Activated B cell treated with CpG ODN at 0.5 μM for 24 hours (primary cell): Measurements from ENCODE around the gene IL17C. TPM values are rescaled to one million over a fixed set of nuclear protein-coding genes. Genes with fewer than 3 reads are reported as not detected.

Source experiments
- ATAC-seq: fragments of 200-7000 bp; cut with Tn5 transposase; one replicate; pipeline ENCODE4 v1.10.0; 2021; ENCODE audit warnings: low read depth, mild to moderate bottlenecking, moderate library complexity
- CTCF ChIA-PET: fragments of 350-600 bp; sonication (Branson Sonifier 250); formaldehyde crosslinking; loops from one replicate; lab custom pipeline; 2021; ENCODE audit warnings: antibody characterized with exemption; lab: Charles Lee
- POLR2A ChIA-PET: fragments of 350-600 bp; sonication (Branson Sonifier 250); formaldehyde crosslinking; loops from one replicate; lab custom pipeline; 2021; ENCODE audit warnings: antibody characterized with exemption; lab: Charles Lee
- DNase-seq: peaks from one replicate; pipeline ENCODE4 v3.0.0; 2022
- H3K27ac Mint-ChIP-seq: one replicate; pipeline ENCODE4 v1.8.0; 2020; ENCODE audit warnings: mixed read lengths
- H3K27me3 Mint-ChIP-seq: one replicate; pipeline ENCODE4 v1.8.0; 2021; ENCODE audit warnings: mixed read lengths
- H3K36me3 Mint-ChIP-seq: one replicate; pipeline ENCODE4 v1.8.0; 2021; ENCODE audit warnings: low read depth, mixed read lengths
- H3K4me1 Mint-ChIP-seq: one replicate; pipeline ENCODE4 v1.8.0; 2021; ENCODE audit warnings: mixed read lengths
- H3K4me3 Mint-ChIP-seq: one replicate; pipeline ENCODE4 v1.8.0; 2020; ENCODE audit warnings: mild to moderate bottlenecking, mixed read lengths
- H3K9me3 Mint-ChIP-seq: one replicate; pipeline ENCODE4 v1.8.0; 2020; ENCODE audit warnings: mixed read lengths
- CTCF ChIP-seq: fragments of 200-600 bp; IDR thresholded peaks from one replicate; pipeline ENCODE4 v1.8.0; 2022; ENCODE audit warnings: antibody characterized with exemption, mild to moderate bottlenecking
- intact Hi-C: fragments of 100-400 bp; cut with micrococcal nuclease; formaldehyde crosslinking; loops from one replicate; pipeline ENCODE4 v1.15.1; 2024
- total RNA-seq: library from RNA; stranded (reverse); gene quantifications from 2 replicates; pipeline ENCODE4 v1.2.3, GENCODE V29; 2022

The IL17C gene
- total RNA-seq, 1 donor from 2014 or later, result 0.69 TPM

DNA sequence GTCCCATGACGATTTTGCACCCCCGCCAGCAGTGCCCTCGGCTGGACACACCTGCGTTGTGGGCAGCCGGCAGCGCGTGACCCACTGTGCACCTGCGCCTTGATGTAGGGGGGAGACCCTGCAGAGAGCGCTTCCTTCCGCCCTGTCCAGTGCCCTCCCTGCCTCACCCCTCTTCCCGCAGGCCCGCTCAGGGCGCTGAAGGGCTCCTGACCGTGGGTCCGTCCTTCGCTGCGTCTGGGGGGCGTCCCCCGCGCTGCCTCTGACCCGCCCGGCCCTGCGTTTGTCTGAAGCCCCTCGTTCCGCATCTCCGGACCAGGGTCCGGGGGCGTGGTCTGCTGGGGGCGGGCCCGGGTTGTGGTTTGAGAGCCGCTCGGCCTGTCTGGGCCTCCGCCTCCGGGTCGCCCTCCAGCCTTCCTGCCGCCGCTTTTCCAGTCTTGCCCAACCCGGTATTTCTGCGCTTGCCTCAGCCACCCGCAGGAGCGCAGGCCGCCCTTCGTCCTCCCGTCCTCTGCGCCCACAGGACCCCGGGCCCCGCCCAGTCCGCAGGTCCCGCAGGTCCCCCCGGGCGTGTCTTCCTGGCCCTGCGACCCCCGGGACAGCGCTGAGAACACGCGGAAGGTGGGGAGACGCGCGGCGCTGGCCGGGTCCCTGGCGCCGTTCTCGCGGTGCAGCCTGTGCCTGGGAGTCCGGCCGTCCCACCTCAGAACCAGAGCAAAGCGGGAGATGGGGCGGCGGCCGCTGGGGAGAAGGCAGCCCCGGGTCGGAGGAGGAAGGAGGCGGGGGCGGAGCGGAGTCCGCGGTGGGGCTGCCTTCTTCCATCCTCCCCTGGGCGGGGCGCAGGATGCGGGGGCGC lies 4.0 kb upstream of the IL17C start:
- CTCF ChIA-PET, result interaction anchor here (1.0 to 1.7 kb wide), 4 partner anchors 10 to 51 kb away, joined by 3 to 6 read pairs (median 4); no protein-coding TSS in a partner anchor
- peak overlapping the region; percentile 71 for H3K27ac Mint-ChIP-seq
- peak overlapping the region; percentile 76 for H3K4me3 Mint-ChIP-seq
- peaks cover 21% of the 10 kb centered on the region for H3K36me3 Mint-ChIP-seq
- POLR2A ChIA-PET, result interaction anchor here (1.0 to 2.3 kb wide), 4 partner anchors 15 to 64 kb away, joined by 3 to 14 read pairs (median 10); partner anchors contain the start of genes MVD and ZC3H18
- H3K9me3 Mint-ChIP-seq, result no peaks in the 10 kb centered on the region
- peak; percentile 61 for ATAC-seq
- no peak for TF ChIP-seq CTCF
- peak; percentile 71 for DNase-seq
- peaks cover 52% of the 10 kb centered on the region for H3K4me1 Mint-ChIP-seq
- intact Hi-C loops, result loop anchor here (1.0 to 10.0 kb wide), 9 partner anchors 17 to 1250 kb away; partner anchors contain the start of genes CTU2, CYBA, FBXO31 and MVD
- H3K27me3 Mint-ChIP-seq, result no peaks in the 10 kb centered on the region

- POLR2A ChIA-PET, result interaction anchor here (5.7 kb wide), 1 partner anchor 14 kb away, joined by 102 read pairs; the partner anchor contains the start of gene CYBA
Observed at GRCh38 chr16:88634994-88635670, 3.2 kb upstream of the IL17C start.

DNA sequence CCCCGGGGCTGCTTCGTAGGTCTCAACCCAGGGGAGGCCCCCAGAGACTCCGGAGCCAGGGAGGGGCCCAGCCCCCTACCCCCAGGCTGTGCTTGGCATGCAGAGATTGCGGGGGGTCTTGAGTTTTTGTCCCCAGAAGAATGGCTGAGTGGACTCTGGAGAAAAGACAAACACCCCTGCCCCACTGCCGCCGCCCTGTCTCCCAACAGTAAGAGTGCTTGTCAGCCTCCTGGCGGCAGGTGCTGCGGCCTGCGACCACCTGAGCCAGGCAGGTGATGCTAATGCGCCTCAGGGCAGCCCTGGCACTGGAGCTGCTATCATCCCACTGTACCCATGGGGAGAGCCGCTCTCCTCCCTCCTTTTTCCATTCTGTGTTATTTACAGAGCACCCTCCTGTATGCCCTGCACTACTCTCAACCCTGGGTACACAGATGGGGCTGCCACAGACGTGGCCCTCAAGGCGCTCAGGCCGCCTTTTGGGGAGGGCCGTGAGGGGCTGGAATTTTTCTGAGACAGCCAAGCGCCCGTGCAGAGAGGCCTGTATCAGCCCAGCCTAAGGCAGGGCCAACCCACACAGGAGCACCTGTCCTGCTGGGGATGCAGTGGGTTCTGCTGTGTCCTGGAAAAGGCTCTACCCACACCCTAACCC lies 2.6 kb upstream of the IL17C start:
- no peaks in the 10 kb centered on the region for H3K9me3 Mint-ChIP-seq
- no peak for ATAC-seq
- H3K27me3 Mint-ChIP-seq, result no peaks in the 10 kb centered on the region
- DNase-seq, result no peak
- intact Hi-C loops, result loop anchor here (1.0 to 10.0 kb wide), 4 partner anchors 51 to 1251 kb away; partner anchors contain the start of genes FBXO31, PIEZO1, SNAI3 and ZNF778
- H3K4me3 Mint-ChIP-seq, result peak overlapping the region; percentile 50
- peaks cover 12% of the 10 kb centered on the region for H3K36me3 Mint-ChIP-seq
- ChIA-PET CTCF (interaction anchor here (1.0 kb wide), 1 partner anchor 49 kb away, joined by 4 read pairs; no protein-coding TSS in a partner anchor), POLR2A (interaction anchor here (1.9 to 5.7 kb wide), 2 partner anchors 14 to 46 kb away, joined by 7 to 102 read pairs; partner anchors contain the start of gene CYBA)
- H3K4me1 Mint-ChIP-seq, result peaks cover 64% of the 10 kb centered on the region
- TF ChIP-seq CTCF, result no peak
- H3K27ac Mint-ChIP-seq, result peak overlapping the region; percentile 81

More at GRCh38 chr16:88634994-88635670, 3.2 kb upstream of the IL17C start:
- H3K27me3 Mint-ChIP-seq, result no peaks in the 10 kb centered on the region
- no peaks in the 10 kb centered on the region for H3K9me3 Mint-ChIP-seq
- peaks cover 58% of the 10 kb centered on the region for H3K4me1 Mint-ChIP-seq
- no peak for ATAC-seq
- H3K36me3 Mint-ChIP-seq, result peaks cover 16% of the 10 kb centered on the region
- intact Hi-C loops, result loop anchor here (1.0 to 10.0 kb wide), 9 partner anchors 16 to 1250 kb away; partner anchors contain the start of genes CTU2, CYBA, FBXO31 and MVD
- no peak for DNase-seq
- peak overlapping the region; percentile 50 for H3K27ac Mint-ChIP-seq
- CTCF ChIA-PET, result interaction anchor here (1.0 kb wide), 1 partner anchor 50 kb away, joined by 4 read pairs; no protein-coding TSS in a partner anchor
- TF ChIP-seq CTCF, result no peak
- H3K4me3 Mint-ChIP-seq, result peak overlapping the region; percentile 76

DNA sequence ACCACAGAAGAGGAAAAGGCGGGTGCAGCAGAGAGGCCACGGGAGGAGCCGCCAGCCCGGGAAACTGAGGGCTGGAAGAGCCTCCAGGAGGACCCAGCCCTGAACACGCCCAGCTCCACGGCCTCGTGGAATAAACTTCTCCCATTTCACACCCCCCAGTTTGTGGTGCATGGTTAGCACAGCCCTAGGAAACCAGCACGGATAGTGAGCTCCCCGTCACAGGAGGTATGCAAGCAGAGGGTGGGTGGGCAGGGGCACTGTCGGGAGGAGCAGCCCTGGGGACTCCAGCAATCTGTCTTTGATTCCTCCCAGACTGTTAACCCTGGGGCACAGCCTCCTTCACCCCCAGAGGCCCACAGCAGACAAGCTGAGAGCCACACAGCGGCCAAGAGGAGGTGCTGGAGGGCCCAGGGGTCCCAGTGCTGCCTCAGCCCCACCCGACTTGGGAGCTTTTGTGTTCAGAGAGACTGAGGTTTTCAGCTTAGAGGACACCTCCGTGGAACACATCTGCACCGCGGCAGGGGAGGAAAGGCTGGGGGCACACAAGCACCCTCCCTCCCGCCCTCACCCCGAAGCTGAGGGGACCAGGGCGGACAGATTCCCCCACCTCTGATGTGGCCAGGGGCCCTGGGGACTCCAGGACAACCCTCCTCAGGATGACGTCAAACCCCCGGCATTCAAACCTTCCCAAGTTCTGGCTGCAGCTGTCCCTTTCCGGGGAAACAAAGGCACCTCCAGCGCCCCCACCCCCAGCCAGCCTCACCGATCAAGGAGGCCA lies 1.7 kb upstream of the IL17C start:
- ChIA-PET CTCF (interaction anchor here (0.9 to 1.0 kb wide), 3 partner anchors 11 to 101 kb away, joined by 3 to 5 read pairs (median 3); no protein-coding TSS in a partner anchor), POLR2A (interaction anchor here (0.6 to 5.7 kb wide), 4 partner anchors 13 to 65 kb away, joined by 3 to 102 read pairs (median 6); partner anchors contain the start of gene CYBA)
- peaks cover 5% of the 10 kb centered on the region for H3K36me3 Mint-ChIP-seq
- TF ChIP-seq CTCF, result no peak
- no peak for DNase-seq
- peak overlapping the region; percentile 81 for H3K27ac Mint-ChIP-seq
- intact Hi-C loops, result loop anchor here (1.0 to 10.0 kb wide), 4 partner anchors 50 to 1252 kb away; partner anchors contain the start of genes FBXO31, PIEZO1, SNAI3 and ZNF778
- no peak overlapping the region for H3K4me3 Mint-ChIP-seq
- no peaks in the 10 kb centered on the region for H3K9me3 Mint-ChIP-seq
- no peak for ATAC-seq
- no peaks in the 10 kb centered on the region for H3K27me3 Mint-ChIP-seq
- peaks cover 72% of the 10 kb centered on the region for H3K4me1 Mint-ChIP-seq
